GM19043 (cell line): ENCODE measurements around the gene RNPS1.
"Not testable (repeated sequence)": the region's sequence is repeated elsewhere in the genome, so short reads cannot be mapped to it uniquely, and the experiment has no call there.

Source experiments
- ATAC-seq: cut with Tn5 transposase; IDR thresholded peaks from one replicate; pipeline ENCODE4 v1.9.1; 2021; ENCODE audit warnings: low read depth; ENCODE audit not compliant: unreplicated experiment

RNPS1 gene

DNA sequence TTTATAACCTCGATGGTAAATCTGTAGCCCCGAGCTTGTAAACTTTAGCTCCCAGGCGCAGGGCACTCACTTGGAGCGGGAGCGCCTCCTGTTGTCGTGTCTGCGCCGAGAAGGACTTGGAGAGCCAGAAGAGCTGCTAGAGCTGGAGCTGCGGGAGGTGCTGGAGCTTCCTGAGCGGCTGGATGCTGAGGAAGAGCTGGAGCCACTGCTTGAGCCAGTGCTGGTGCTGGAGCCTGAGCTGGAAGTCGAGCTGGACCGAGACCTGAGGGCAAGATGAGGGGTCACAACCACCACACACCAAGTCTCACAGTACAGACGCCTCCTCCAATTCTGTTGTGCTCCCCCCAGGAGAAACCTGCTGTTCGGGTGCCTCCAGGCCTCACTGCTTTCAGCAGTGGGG, 4.9 kb downstream of the RNPS1 start:
- not testable (repeated sequence) for ATAC-seq

DNA sequence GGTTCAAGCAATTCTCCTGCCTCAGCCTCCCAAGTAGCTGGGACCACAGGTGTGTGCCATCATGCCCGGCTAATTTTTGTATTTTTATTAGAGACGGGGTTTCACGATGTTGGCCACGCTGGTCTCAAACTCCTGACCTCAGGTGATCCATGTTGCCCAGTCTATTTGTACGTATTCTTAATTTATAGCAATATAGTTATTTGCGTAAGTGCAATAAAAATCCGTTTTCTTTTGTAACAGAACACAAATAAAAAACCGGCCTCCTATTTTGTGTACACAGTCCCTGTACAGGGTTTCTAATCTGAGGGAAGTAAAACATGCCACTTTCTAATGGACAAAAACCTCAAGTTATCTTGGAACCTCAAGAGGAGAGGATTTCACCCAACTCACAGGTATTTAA, 7.7 kb downstream of the RNPS1 start:
- no peak for ATAC-seq

DNA sequence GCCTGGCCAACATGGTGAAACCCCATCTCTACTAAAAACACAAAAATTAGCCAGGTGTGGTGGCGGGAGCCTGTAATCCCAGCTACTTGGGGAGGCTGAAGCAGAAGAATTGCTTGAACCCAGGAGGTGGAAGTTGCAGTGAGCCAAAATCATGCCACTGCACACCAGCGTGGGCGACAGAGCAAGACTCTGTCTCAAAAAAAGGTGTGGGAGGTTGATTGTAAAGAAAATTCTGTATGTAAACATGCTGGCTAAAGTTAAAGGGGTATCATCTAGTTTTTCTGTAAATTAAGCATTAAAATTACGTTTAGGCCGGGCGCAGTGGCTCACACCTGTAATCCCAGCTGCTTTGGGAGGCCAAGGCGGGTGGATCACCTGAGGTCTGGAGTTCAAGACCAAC, 9.4 kb downstream of the RNPS1 start:
- not testable (repeated sequence) for ATAC-seq

DNA sequence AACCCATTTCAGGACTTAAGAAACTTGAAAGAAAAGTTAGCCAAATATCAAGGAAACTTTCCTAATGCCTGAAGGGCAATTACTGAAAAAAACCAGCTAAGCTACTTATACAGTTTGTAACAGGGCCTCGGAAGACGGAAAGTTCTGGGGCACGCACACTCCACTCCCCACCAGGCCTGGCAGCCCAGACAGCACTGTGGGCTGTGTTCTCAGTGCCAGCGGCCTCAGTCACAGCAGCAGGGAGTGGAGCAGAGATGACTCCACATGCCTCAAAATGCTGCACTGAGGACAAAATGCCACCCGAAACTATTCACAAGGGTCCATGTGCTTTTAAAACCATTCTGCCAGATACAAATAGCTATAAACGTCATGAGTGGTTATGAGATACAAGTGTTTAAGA, 10.2 kb downstream of the RNPS1 start:
- ATAC-seq: no peak

DNA sequence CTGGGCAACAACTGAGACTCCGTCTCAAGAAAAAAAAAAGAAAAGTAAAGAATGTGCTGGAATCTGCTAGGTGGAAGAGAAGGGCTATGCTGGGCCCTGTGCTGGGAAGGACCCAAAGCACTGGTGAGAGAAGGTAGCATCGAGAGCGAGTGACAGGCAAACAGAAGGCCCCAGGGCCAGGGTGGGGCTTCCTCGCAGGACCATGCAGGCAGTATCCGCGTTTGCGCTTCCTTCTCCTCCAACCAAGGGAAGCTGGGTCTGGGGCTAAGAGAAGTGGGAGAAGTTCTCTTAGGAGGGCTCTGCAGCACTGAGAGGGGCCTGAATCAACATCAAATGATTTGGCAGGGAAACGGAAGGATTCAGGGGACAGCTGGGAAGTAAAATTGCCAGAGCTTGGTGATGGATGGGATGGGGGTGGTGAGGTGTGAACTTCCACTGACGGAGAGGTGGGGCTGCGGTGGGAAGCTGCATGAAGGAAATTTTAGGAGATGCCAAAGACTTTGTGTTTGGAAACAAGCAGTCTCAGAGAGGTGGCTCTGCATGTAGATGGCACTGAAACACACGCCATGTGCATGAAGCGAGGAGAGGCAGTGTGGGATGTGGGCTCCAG, 11.3 kb downstream of the RNPS1 start:
- no peak for ATAC-seq

DNA sequence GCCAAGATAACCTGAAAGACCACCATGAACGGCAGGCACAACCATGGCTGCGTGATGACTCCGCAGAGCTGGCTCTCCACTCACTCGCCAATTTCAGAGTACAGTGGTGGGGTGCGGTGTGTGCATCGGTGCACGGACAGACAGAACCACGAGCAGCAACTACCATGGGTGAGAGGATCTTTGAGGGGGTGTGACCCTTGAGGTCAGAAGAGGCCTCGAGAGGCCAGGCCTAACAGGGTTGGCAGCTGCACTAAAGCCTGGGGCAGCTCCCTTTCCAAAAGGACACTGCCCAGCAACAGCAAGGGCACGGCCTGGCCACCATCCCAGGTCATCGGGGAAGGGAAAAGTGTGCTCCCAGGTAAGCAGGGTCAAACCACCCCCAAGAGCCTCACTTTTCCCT, 14.6 kb downstream of the RNPS1 start:
- no peak for ATAC-seq

DNA sequence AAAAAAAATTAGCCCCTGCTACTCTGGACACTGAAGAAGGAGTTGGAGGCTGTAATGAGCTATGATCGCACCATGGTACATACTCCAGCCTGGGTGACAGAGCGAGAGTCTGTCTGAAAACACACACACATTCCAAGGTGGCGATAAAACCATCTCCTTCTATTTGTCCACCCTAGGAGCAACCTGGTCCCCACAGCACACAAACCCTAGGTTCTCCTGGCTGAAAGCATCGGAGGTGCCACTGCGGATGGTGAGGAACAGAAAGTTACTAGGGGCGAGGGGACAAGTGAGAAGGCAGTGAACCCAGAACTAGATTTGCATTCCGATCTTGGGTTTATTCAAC, 15.1 kb downstream of the RNPS1 start:
- no peak for ATAC-seq

DNA sequence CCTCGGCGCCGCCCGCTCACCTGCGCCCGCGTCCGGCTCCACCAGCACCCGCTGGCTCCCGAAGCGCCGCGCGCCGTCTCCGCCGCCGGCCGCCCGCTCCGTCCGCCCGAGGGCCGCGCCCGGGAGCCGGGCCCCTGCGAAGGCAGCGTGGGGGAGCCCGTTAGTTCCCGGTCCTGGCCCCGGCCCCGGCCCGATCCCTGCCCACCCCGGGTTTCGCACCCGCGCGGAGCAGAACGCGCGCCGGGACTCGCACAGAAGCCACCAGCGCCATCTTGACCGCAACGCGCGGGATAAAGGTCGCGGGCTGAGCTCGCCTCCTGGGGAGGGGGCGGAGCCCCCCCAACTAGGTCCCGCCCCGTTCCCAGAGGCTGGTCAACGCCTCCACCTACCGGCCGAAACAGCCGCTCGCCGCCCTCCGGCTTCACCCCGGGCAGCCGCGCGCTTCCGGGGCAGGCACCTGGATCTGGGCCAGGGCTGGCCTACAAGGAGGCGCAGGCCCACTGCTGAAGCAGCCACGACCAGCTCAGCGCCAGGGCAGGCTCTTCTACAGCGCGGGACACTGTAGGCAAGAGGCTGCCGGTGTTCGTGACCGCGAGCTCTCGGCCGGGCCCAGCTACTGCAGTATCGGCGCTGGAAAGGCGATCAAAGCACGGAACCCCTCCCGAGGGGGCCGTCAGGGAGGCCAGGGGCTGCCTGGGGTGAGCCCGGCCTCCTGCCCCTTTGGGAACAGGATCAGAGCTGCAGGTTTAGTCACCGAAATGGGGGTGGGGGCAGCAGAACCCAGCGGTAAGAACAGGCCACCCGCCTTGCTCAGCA, 16.4 kb downstream of the RNPS1 start, which contains the start of gene ECI1:
Gene ECI1, minus strand, starts transcription at position 292 of the 816 bp plus-strand sequence. Its CDS starts 21 bp downstream, at position 271.
- peak; percentile 89 for ATAC-seq

DNA sequence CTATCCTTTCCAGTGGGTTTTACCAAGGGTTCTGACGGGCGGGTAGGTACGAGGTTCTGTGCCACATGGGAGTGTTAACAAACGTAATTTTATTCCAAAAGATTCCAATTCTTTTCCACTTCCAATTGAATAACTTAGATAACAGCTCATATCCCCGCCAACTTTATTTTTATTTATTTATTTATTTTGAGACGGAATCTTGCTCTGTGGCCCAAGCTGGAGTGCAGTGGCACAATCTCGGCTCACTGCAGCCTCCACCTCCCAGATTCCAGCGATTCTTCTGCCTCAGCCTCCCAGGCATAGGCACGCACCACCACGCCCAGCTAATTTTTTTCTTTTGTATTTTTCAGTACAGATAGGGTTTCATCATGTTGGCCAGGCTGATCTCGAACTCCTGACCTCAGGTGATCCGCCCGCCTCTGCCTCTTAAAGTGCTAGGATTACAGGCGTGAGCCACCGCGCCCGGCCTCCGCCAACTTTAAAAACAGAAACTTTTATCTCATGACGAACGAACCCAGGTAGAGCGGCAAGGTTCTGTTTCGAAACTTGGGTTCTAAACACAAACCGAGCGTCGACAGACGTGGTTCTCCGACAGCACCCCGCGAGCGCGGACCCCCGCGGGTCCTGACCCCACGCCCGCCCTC, 17.2 kb downstream of the RNPS1 start:
- ATAC-seq: no peak

DNA sequence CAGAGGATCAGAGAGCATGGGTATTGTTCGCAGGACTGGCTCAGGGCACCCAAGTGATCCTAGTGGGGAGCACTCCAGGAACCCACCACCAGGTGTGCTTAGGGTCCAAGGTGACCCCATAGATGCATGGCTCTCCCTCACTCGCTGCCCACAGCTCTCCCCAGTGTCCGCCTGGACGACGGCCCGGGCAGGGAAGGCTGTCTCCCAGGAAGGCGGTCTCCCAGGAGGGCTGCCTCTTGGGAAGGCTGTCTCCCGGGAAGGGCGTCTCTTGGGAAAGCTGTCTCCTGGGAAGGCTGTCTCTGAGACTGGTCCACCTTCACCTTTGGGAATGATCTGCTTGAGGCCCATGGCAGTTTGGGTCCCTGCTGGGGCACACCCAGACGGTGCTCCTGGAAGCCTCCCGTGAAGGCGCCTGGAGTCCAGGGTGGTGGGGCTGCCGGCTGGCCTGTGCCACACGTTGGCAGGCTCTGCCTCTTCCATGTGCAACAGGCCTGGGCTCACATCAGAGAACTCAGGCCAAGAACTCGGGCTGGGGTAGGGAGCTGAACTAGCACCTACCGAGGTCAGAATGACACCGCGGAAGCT, 21.5 kb downstream of the RNPS1 start:
- no peak for ATAC-seq

DNA sequence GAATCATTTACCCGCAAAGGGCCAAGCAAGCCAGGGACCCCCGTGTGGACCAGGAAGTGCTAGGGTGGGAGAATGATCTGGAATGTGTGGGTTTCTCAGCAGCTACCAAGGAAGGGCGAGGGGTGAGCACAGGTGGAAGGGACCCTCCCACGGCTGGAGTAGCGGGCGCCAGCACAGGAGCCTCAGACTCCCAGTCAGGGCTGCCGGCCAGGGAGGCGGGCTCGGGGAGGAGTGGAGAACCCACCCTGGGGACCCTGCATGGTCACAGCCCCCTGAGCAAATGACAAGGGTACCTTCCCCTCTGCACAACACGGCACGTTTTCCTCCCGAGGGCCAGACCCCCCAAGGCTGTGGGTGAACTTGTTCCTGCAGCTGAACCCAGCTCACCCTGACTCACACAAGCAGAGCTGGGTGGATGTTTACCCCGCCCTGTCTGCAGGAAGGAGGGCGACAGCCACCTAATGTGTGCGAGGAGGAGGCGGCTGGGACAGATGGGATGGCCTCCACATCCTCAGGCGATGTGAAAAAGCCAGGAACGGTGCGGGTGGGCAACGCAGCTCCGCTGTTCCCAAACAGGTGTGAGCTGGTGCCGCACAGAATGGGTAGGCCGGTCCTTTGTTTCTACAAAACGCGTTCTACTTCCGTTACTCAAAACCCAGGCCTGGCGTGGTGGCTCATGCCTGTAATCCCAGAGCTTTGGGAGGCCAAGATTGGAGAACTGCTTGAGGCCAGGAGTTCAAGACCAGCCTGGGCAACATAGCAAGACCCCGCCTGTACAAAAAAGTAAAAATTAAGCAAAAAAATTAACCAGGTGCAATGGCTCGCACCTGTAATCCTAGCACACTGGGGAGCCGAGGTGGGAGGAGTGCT, 22.8 kb downstream of the RNPS1 start:
- ATAC-seq: no peak

DNA sequence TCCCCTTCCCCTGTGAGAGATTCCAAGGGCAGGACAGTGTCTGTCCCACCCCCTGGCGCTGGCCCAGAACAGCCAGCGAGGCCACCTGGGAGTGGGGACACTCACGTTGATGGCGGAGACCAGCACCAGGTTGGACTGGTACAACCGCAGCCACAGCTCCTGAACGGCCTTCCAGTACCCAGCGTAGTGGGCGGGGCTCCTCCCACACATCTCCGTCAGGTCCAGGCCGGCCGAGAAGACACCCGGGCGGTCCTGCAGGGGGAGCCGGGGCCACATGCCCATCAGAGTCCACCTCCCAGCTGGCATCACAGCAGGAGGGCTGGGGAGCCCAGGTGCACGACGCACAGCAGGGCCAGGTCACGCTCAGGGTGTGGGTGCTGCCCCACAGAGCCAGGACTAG, 23.6 kb downstream of the RNPS1 start:
- no peak for ATAC-seq

DNA sequence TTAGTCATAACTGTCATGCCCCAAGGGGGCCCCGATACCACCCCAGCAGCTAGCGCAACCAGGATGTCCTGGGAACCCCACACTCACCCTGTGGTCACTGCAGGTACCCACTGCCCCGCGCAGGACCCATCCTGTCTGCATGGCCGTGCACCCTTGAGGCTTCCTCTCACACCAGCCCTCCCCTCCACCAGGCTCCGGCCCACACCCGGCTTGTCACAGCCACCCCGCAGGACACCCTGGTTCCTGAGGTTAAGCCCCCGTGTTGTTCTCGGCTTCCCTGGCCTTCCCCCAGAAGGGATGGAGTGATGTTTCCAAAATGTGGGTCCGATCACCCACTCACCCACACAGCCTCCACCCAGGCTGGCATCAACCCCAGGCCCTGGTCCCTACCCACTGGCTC, 24.1 kb downstream of the RNPS1 start:
- no peak for ATAC-seq

DNA sequence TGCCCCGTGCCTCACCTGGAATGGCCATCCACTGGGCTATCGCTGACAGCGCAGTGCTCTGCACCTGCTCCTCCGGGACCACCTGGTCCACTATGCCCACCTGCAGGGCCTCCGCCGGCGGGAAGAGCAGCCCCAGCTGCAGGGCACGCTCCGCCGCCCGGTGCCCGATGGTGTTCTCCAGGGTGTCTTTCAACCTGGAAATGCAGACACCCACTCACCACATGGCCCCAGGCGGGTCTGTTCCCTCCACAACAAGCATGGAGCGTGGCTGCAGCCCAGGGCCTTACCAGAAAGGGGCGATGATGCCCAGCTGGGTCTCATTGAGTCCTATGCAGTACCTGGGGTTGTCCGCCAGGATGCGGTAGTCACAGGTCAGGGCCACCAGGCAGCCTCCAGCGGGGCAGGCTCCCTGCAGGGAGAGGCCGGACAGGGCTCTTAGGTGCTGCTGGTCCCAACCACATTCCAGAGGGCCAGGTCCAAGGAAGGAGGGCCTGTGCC, 24.8 kb downstream of the RNPS1 start:
- no peak for ATAC-seq

DNA sequence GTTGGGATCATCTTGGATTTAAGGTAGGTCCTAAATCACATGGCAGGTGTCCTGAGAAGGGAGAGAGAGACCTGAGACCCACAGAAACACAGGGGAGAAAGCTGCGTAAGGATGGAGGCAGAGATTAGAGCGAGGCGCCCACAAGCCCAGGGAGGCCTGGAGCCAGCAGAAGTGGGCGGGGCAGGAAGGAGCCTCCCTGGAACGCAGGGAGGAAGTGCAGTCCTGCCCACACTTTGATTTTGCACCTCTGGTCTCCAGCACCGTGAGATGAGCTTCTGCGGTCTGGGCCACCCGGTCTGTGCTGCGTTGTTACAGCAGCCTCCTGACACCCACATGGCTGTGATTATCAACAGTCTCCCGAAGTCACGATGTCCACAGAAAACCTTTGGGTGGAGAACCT, 25.3 kb downstream of the RNPS1 start:
- no peak for ATAC-seq

DNA sequence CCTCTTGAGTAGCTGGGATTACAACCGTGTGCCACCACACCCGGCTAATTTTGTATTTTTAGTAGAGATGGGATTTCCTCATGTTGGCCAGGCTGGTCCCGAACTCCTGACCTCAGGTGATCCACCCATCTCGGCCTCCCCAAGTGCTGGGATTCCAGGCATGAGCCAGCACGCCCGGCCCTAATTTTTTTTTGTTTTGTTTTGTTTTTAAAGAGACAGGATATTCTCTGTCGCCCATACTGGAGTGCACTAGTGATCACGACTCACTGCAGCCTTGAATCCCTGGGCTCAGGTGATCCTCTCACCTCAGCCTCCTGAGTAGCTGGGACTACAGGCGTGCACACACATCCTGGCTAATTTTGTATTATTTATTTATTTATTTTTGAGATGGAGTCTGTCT, 27.6 kb downstream of the RNPS1 start:
- ATAC-seq: not testable (repeated sequence)

DNA sequence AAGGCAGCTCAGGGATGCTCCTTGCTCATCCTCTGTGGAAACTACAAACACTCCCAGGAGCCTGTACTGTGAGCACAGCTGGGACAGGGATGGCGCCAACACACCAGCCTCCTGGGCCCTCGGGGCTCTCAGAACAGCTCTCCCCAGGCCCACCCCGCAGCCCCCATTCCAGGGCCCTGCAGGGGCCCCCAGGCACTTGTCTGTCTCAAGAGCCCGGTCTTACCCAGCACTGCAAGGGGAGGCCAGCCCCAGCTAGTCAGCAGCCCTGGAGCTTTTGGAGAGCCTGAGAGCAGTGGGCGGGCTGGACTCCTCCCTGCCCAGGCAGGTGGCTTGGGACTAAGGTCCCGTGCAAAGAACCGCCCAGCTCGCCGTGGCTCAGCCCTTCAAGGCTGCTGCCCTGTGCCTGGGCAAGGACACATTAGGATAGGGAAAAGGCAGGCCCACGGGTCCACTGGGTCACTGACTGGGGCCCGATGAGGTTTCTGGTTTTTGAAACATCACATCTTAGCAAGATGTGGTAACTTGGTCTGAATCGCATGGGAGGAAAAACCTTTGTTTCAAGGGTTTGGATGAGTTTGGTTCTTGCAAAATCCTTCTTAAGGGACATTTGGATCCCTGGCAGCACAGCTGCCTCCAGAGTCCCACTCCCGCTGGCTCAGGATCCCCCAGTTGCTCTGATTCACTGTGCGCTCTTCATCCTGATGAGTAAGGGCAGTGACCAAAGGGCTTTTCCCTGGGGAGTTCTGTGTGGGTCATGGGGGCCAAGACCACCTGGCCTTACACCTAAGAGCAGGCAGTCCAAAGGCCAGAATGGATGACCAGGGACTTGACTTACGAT, 28.9 kb downstream of the RNPS1 start:
- no peak for ATAC-seq

DNA sequence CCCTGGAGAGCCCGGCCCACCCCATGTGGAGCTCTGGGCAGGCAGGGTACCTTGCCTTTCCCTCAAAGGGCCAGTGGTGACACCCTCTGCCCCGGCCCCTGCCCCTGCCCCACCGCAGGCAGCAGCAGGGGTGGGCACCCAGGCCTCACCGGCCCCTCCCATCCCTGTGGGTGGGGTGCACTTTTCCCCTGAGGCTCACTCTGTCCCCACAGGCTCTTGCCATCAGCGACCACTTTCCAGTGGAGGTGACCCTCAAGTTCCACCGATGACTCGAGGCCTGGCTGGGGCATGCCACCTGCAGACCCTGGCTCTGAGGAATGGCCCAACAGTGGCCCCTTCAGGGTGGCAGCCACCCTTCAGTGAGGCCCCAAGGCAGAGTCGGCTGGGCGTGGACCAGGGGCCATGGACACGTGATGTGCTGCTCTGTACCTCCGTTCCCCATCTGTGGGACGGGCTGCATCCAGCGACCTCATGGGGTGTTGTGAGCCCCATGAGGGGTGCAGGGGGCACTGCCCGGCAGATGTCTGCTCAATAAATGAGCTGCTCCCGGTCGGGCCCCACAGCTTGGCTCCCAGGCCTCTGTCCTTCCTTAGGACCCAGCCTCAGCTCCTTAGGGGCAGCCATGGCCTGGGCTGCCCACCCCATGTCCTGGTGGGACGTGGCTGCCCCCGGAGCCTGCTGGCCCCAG, 29.6 kb downstream of the RNPS1 start:
- ATAC-seq: no peak
